Measurements from ENCODE around the gene ZNF512B.

- TF ChIP-seq, protein P1, sequence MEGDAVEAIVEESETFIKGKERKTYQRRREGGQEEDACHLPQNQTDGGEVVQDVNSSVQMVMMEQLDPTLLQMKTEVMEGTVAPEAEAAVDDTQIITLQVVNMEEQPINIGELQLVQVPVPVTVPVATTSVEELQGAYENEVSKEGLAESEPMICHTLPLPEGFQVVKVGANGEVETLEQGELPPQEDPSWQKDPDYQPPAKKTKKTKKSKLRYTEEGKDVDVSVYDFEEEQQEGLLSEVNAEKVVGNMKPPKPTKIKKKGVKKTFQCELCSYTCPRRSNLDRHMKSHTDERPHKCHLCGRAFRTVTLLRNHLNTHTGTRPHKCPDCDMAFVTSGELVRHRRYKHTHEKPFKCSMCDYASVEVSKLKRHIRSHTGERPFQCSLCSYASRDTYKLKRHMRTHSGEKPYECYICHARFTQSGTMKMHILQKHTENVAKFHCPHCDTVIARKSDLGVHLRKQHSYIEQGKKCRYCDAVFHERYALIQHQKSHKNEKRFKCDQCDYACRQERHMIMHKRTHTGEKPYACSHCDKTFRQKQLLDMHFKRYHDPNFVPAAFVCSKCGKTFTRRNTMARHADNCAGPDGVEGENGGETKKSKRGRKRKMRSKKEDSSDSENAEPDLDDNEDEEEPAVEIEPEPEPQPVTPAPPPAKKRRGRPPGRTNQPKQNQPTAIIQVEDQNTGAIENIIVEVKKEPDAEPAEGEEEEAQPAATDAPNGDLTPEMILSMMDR (conservative IDR thresholded peaks at IDR 0.05; ENCODE audit: low read length): no peak
- TF ChIP-seq EZH2phosphoT487 (IDR thresholded peaks at IDR 0.05; ENCODE audit: borderline replicate concordance, low read depth, low read length): no peak
Measured at GRCh38 chr20:63915471-63915870, 54.3 kb downstream of the ZNF512B start.
